GM06990 (cell line): Measurements from ENCODE around the gene STXBP6.

Experiments used
- DNase-seq: peaks from one replicate; pipeline ENCODE4 v3.0.0-alpha.2; 2011; ENCODE audit not compliant: insufficient read length; ENCODE audit errors: extremely low read depth
- H3K27me3 ChIP-seq: replicated peaks from 2 replicates; pipeline ENCODE4 v1.6.0; 2011; ENCODE audit warnings: low read length; ENCODE audit not compliant: control insufficient read depth, insufficient read depth
- H3K36me3 ChIP-seq: 2 replicates; pipeline ENCODE4 v1.5.1; 2011; ENCODE audit warnings: low read length; ENCODE audit not compliant: control insufficient read depth, insufficient read depth
- H3K4me3 ChIP-seq: replicated peaks from 2 replicates; pipeline ENCODE4 v1.5.1; 2011; ENCODE audit warnings: low read depth, mild to moderate bottlenecking, control low read depth, low read length
- TF ChIP-seq, protein P1 (sequence below): IDR thresholded peaks from 2 replicates; pipeline ENCODE4 v1.5.1; 2011; ENCODE audit warnings: low read length, control low read depth, mild to moderate bottlenecking, inconsistent platforms; ENCODE audit not compliant: insufficient read depth, poor library complexity, severe bottlenecking

The STXBP6 gene

DNA sequence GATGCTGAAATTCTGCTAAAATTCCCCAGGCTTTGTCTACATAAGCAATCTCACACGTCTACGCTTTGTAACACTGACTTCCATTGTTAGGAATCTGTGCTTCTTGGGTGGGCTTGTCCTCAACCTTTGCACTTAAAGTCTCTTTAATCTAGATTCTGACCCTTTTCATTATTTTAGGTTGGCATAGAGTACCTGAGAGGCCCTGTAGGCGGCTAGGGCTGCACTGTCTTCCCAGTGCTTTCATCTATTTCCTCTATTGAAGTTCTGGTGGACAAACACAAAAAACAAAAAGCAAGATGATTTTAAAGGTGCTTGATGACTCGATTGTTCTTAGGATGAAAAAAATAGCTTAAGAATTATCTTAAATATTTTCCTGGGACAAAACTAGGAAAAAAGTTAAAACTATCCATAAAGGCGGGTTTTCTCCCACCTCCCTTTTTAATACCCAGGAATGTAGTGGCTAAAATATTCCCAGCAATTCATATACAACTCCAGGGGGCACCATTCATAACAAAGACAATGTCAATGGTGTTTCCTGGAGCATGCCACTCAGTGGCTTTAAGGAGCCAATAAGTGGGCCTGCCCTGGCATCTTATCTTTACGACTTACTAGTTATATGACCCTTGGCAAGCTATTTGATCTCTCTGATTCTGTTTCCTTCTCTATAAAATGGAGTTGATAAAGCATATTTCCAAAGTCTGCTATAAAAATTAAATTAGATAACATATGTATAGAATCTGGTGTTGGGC, 197.5 kb downstream of the STXBP6 start:
- TF ChIP-seq, protein P1, sequence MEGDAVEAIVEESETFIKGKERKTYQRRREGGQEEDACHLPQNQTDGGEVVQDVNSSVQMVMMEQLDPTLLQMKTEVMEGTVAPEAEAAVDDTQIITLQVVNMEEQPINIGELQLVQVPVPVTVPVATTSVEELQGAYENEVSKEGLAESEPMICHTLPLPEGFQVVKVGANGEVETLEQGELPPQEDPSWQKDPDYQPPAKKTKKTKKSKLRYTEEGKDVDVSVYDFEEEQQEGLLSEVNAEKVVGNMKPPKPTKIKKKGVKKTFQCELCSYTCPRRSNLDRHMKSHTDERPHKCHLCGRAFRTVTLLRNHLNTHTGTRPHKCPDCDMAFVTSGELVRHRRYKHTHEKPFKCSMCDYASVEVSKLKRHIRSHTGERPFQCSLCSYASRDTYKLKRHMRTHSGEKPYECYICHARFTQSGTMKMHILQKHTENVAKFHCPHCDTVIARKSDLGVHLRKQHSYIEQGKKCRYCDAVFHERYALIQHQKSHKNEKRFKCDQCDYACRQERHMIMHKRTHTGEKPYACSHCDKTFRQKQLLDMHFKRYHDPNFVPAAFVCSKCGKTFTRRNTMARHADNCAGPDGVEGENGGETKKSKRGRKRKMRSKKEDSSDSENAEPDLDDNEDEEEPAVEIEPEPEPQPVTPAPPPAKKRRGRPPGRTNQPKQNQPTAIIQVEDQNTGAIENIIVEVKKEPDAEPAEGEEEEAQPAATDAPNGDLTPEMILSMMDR, result no peak
- H3K4me3 ChIP-seq, result no peak overlapping the region
- DNase-seq, result no peak
- no peaks in the 10 kb centered on the region for H3K36me3 ChIP-seq
- no peaks in the 10 kb centered on the region; the same call in 1 of the 2 replicates for H3K27me3 ChIP-seq

DNA sequence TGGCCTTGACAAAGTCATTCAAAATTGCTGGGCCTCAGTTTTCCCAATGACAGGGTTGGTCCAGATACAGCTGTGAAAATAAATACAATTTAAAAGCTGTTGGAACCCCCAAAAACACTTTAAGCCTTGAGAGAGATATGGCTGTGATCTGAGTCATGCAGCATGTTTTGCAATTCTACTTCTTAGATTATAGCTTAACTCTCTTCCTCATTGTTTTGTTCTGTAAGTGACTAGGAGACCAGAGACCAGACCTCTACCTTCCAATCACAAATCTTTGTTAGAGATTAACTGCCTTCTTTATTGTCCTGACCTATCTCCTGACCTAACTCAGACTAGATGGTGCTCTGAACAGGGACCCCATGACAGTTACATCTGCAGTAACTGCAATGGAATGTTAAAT, 198.1 kb downstream of the STXBP6 start:
- H3K4me3 ChIP-seq, result no peak overlapping the region
- no peak for DNase-seq
- no peaks in the 10 kb centered on the region for H3K36me3 ChIP-seq
- TF ChIP-seq, protein P1, result no peak
- H3K27me3 ChIP-seq, result no peaks in the 10 kb centered on the region; the same call in 1 of the 2 replicates

DNA sequence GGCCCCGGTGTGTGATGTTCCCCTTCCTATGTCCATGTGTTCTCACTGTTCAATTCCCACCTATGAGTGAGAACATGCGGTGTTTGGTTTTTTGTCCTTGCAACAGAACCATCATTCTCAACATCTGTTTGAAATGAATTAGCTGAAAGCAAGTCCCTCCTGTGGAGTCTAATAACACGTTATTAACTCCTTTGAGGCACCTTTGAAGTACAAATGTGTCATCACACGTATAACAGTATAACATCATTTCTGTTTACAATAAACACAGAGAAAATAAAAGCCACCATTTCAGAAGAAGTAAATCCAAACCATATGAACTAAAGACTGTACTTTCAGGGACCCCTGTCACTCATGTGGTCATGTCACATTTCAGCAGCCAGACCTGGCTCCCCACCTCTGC, 198.5 kb downstream of the STXBP6 start:
- no peaks in the 10 kb centered on the region; the same call in 1 of the 2 replicates for H3K27me3 ChIP-seq
- TF ChIP-seq, protein P1, result no peak
- H3K4me3 ChIP-seq, result no peak overlapping the region
- DNase-seq, result no peak
- no peaks in the 10 kb centered on the region for H3K36me3 ChIP-seq

DNA sequence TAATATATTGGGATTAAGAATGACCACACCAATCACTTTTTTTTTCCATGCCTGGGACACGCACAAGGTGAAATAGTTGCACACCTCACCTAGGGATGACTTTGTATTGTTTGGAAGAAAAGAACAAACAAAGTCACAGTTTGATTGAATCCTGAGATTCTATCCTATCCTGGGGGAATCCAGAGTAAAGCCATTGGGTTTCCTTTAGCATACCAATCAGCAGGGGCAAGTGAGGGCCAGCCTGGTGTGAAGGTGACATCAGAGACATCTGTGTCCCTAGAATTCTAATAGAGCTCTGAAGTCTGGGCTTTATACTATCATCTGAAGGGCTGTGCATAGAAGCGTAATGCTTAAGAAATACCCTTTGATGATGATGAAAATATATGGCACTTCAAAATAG, 199.9 kb downstream of the STXBP6 start:
- no peak for DNase-seq
- Histone ChIP-seq H3K4me3 (no peak overlapping the region), H3K27me3 (no peaks in the 10 kb centered on the region; the same call in 1 of the 2 replicates), H3K36me3 (no peaks in the 10 kb centered on the region)
- TF ChIP-seq, protein P1, result no peak

DNA sequence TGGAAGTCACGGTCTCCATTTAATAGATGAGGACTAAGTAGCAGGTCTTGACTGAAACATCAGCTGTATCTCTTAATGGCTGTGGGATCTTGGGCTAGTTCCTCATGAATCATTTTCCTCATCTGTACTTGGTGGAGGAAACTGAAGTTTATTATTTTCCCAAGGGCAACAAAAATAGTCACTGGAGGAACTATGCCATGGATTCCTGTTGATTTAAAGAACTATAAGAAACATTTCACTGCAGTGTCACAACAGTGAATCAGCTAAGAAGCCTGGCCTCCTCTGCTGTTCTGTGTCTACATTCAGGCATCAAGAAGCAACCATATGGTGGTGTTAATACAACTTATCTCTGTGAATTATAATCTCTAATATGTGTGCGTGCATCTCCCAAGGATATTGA, 200.5 kb downstream of the STXBP6 start:
- DNase-seq, result no peak
- H3K27me3 ChIP-seq, result no peaks in the 10 kb centered on the region
- no peaks in the 10 kb centered on the region for H3K36me3 ChIP-seq
- TF ChIP-seq, protein P1, result no peak
- no peak overlapping the region for H3K4me3 ChIP-seq
